Measurements from ENCODE around the gene ADAP1. TPM values are rescaled to one million over a fixed set of nuclear protein-coding genes. Genes with fewer than 3 reads are reported as not detected.

ADAP1 gene
- total RNA-seq, 2 donors from 2014 or later: 19.7 to 19.8 TPM

DNA sequence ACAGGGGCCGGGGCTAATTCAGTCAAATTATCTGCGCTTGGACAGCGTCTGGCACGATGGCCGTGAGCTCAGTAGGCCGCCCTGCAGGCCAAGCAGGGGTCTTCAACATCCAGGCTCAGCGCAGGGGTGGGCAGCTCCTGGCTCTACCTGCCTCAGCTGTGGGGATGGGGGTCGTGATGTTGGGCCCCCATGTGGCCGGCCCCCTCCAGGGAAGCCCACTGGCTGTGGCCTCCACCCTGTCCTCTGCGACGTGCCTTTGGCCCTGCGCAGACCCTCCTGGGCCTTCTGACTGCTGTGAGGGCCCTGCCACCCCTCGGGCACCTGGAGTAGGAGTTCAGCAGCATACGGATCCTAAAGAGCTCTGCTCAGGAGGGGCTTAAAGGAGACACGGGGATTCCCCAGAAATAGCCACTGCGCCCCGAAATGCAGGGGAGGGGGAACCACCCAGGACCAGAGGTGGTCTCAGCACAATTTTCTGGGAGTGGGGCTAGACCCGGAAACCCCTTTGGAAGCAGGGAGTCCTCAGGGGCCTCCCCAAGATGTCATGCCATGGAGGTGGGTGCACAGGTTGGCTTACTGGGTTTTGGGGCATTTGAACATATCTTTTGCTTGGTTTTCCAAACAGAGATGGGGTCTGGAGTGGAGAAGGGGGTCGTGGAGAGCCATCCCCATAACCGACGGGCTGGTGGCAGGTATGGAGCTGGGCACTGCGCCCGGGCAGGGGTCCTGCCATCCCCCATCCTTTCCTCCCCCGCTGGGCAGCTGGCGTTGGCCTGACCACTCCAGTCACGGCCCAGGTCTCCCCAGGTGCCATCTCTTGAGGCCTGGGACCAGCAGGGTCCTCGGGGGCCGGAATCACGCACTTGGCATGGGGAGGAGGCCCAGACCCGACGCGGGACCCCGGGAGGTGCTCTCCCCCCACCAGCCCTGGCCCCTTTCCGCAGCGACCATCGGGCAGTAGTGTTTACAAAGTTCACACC is 4.0 kb upstream of the ADAP1 start:
- H3K9me3 ChIP-seq: no peaks in the 10 kb centered on the region
- H3K4me1 ChIP-seq: peaks cover 9% of the 10 kb centered on the region
- peak in 1 of 4 donors; percentile 4 for DNase-seq
- H3K4me3 ChIP-seq: no peak overlapping the region
- intact Hi-C loops (cut with DNase I): no loop called here
- H3K27ac ChIP-seq: no peak overlapping the region
- H3K27me3 ChIP-seq: no peaks in the 10 kb centered on the region
- ATAC-seq: no peak
- 66 to 67% methylated on average over 18 to 35 of the region's 36 CpGs for WGBS, 2 donors
- no peaks in the 10 kb centered on the region for H3K36me3 ChIP-seq (replicated peaks in 1 of 2; ENCODE audit: insufficient read depth in 1 of 2, low read depth in 2 of 2)
- TF ChIP-seq, protein P1, sequence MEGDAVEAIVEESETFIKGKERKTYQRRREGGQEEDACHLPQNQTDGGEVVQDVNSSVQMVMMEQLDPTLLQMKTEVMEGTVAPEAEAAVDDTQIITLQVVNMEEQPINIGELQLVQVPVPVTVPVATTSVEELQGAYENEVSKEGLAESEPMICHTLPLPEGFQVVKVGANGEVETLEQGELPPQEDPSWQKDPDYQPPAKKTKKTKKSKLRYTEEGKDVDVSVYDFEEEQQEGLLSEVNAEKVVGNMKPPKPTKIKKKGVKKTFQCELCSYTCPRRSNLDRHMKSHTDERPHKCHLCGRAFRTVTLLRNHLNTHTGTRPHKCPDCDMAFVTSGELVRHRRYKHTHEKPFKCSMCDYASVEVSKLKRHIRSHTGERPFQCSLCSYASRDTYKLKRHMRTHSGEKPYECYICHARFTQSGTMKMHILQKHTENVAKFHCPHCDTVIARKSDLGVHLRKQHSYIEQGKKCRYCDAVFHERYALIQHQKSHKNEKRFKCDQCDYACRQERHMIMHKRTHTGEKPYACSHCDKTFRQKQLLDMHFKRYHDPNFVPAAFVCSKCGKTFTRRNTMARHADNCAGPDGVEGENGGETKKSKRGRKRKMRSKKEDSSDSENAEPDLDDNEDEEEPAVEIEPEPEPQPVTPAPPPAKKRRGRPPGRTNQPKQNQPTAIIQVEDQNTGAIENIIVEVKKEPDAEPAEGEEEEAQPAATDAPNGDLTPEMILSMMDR (IDR thresholded peaks at IDR 0.05): no peak
- no peak for TF ChIP-seq POLR2A (IDR thresholded peaks at IDR 0.05)

DNA sequence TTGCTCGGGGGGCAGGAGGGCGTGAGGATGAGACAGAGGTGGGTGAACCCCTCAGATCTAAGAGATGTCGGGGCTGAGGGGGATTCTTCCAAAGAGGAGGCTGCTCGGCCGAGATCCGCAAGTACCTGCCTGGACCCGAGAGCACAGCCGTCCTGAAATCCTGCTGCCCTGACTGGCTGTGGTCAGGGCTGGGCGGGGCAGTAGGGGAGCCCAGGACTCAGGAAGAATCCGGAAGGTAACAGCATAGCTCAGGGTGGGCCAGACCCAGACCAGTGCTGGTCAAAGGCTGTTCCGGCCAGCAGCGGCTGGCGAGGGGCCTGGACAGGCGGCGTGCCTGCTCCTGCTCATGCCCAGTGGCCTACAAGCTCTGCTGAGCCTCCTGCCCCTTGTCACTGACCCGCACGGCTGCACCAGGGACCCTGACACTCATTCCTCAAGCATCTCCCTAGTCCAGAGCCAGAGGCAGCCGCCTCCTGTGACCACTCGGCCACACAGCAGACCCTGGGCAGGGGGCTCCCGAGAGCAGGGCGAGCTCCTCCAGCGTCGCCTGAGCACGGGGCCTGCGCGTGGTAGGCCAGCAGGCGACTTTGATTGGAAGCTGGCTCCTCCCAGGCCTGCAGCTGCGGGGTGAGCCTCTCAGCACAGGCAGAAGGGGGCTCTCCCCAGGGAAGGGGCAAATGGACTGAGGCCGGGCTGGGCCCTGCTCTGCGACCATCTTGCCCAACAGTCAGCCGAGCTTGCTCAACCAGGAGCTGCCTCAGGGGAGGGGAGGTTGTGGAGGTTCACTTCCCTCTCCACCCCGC is 3.1 kb upstream of the ADAP1 start:
- H3K9me3 ChIP-seq: no peaks in the 10 kb centered on the region
- H3K36me3 ChIP-seq (replicated peaks in 1 of 2; ENCODE audit: insufficient read depth in 1 of 2, low read depth in 2 of 2): no peaks in the 10 kb centered on the region
- DNase-seq: peak in 2 of 4 donors; percentile 14 to 56
- TF ChIP-seq POLR2A (IDR thresholded peaks at IDR 0.05): no peak
- TF ChIP-seq, protein P1 (IDR thresholded peaks at IDR 0.05): no peak
- no peak overlapping the region for H3K27ac ChIP-seq
- intact Hi-C loops (cut with DNase I): no loop called here
- WGBS, 2 donors: 78 to 94% methylated on average over 8 to 31 of the region's 32 CpGs
- no peak for ATAC-seq
- H3K4me1 ChIP-seq: peaks cover 14% of the 10 kb centered on the region
- H3K4me3 ChIP-seq: no peak overlapping the region
- no peaks in the 10 kb centered on the region for H3K27me3 ChIP-seq

DNA sequence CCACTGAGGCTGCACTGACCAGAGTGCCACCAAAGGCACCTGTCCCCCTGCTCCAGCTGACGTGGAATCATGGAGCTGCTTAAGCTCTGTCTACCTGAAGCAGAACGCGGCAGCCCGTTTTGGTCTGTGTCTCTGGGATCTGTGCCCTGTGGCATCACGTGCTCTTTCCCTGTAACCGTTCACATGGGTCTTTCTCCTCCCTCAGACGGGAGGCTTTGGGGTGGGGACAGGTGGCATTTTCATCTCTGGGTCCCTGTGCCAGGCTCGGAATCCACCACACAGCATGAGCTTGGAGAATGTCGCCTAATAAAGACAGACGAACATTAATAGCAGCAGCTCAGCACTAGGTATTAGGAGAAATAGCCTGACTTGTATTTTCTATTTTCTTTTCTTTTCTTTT is 1.6 kb upstream of the ADAP1 start:
- DNase-seq: peak in 1 of 4 donors; percentile 11
- H3K4me1 ChIP-seq: peaks cover 15% of the 10 kb centered on the region
- H3K27me3 ChIP-seq: no peaks in the 10 kb centered on the region
- intact Hi-C loops (cut with DNase I): no loop called here
- H3K27ac ChIP-seq: no peak overlapping the region
- no peaks in the 10 kb centered on the region for H3K9me3 ChIP-seq
- 72 to 78% methylated on average over 10 of the region's 10 CpGs for WGBS, 2 donors
- no peak for TF ChIP-seq POLR2A (IDR thresholded peaks at IDR 0.05)
- TF ChIP-seq, protein P1 (IDR thresholded peaks at IDR 0.05): no peak
- no peak for ATAC-seq
- no peak overlapping the region for H3K4me3 ChIP-seq
- H3K36me3 ChIP-seq (replicated peaks in 1 of 2; ENCODE audit: insufficient read depth in 1 of 2, low read depth in 2 of 2): no peaks in the 10 kb centered on the region

DNA sequence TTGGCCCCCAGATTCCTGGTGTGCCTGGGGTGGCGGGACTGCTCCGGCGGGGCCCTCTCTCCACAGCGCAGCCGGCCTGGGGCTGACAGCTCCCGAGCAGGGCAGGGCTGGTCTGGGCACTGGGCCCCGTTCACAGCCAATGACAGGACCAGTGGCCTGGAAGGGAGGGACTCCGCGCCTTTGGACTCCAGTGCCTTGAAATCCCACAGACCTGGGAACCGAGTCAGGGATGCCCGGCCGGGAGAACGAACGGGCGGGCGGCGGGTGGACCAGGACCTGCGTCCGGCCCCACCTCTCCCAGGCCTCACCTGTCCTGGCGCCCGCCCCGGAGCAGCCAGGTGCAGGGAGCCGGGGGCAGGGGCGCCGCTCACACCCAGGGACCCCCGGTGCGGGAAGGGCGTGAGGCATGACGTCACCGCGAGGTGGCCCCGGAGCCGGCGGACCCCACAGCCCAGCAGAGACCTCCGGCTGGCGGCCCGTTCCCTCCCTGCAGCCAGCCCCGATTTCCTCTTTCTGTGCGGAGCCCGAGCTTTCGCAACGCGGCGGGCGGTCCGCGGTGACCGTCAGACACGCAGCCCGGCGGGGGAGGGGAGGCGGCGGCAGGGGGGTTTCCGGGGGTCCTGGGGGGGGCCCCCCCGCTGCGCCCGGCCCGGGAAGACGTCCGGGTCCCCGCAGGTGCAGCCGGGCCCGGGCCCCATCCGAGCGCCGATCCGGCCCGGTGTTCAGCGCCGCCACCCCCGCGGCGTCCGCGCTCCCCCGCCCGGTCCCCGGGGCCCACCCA is 743 bp downstream of the ADAP1 start:
- H3K27ac ChIP-seq: peak overlapping the region in 1 of 4 donors; percentile 58
- 4% methylated on average over 43 of the region's 78 CpGs; no CpG with 5 or more reads in 1 of the 2 donors for WGBS, 2 donors
- ATAC-seq: peak; percentile 57

More for the DNA sequence above, 743 bp downstream of the ADAP1 start:
- Histone ChIP-seq H3K4me3 (peak overlapping the region in 1 of 2 donors; percentile 43), H3K4me1 (peaks cover 15% of the 10 kb centered on the region), H3K36me3 (replicated peaks in 1 of 2; ENCODE audit: insufficient read depth in 1 of 2, low read depth in 2 of 2) (no peaks in the 10 kb centered on the region), H3K27me3 (no peaks in the 10 kb centered on the region), H3K9me3 (no peaks in the 10 kb centered on the region)
- peak in 3 of 4 donors; percentile 51 to 70 (median 59) for DNase-seq
- peak in 2 of 3 donors; percentile 16 to 18 for TF ChIP-seq POLR2A (IDR thresholded peaks at IDR 0.05)
- TF ChIP-seq, protein P1 (IDR thresholded peaks at IDR 0.05): no peak
- intact Hi-C loops (cut with DNase I): no loop called here
